Loucy (cell line): ENCODE measurements around the gene CCDC167.

Experiments
- CTCF ChIP-seq: fragments of 200-600 bp; sonication (generic); conservative IDR thresholded peaks from 2 replicates; pipeline ENCODE4 v1.5.1; 2014; ENCODE audit warnings: mild to moderate bottlenecking, antibody characterized with exemption, low read length
- EZH2phosphoT487 ChIP-seq: fragments of 200-600 bp; IDR thresholded peaks from 2 replicates; pipeline ENCODE4 v1.6.1; 2018; ENCODE audit warnings: antibody characterized with exemption, mild to moderate bottlenecking, moderate library complexity, borderline replicate concordance

DNA sequence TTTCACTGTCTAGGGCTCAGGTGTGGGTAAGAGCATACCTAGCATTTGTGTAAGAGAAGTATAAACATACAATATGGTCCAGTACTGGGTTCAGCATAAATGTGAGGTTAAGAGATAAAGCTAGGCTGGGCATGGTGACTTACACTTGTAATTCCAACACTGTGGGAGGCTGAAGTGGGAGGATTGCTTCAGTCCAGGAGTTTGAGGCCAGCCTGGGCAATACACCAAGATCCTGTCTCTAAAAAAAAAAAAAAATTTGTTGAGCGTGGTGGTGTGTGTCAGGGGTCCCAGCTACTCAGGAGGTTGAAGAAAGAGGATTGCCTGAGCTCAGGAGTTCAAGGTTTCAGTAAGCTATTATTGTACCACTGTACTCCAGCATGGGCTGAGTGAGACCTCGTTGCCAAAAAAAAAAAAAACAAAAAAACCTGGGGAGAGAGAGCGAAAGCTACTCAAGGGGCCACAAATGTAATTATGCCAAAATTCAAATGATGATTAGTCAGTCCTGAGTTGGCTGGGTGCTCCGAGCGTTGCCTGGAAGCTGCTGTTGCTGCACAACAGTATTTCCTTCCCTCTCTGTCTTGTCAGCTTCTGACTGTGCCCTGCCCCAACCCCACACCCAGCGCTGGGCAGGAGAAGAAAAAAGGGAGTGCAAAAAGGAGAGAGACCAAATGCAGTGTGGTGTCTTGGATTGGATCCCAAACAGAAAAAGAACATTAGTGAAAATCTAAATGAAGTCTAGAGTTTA lies 42.7 kb downstream of the CCDC167 start:
- TF ChIP-seq CTCF (no peak), EZH2phosphoT487 (no peak)
